AG10803 (cell line): ENCODE data around the gene ITPR3.

Experiments used
- DNase-seq: peaks from one replicate; pipeline ENCODE4 v3.0.0; 2010; ENCODE audit warnings: low read depth
- H3K4me3 ChIP-seq: 2 replicates; pipeline ENCODE4 v1.5.1; 2011; ENCODE audit warnings: mild to moderate bottlenecking, low read length, control low read depth
- TF ChIP-seq, protein P1 (sequence below): conservative IDR thresholded peaks from 2 replicates; pipeline ENCODE4 v1.5.1; 2011; ENCODE audit warnings: mild to moderate bottlenecking, low read length, control low read depth, inconsistent platforms

ITPR3 gene

GRCh38 chr6:33684983-33685382, 63.9 kb downstream of the ITPR3 start:
- H3K4me3 ChIP-seq, result no peak overlapping the region
- no peak for DNase-seq
- TF ChIP-seq, protein P1, sequence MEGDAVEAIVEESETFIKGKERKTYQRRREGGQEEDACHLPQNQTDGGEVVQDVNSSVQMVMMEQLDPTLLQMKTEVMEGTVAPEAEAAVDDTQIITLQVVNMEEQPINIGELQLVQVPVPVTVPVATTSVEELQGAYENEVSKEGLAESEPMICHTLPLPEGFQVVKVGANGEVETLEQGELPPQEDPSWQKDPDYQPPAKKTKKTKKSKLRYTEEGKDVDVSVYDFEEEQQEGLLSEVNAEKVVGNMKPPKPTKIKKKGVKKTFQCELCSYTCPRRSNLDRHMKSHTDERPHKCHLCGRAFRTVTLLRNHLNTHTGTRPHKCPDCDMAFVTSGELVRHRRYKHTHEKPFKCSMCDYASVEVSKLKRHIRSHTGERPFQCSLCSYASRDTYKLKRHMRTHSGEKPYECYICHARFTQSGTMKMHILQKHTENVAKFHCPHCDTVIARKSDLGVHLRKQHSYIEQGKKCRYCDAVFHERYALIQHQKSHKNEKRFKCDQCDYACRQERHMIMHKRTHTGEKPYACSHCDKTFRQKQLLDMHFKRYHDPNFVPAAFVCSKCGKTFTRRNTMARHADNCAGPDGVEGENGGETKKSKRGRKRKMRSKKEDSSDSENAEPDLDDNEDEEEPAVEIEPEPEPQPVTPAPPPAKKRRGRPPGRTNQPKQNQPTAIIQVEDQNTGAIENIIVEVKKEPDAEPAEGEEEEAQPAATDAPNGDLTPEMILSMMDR, result no peak

- TF ChIP-seq, protein P1, result no peak
- H3K4me3 ChIP-seq, result no peak overlapping the region
- DNase-seq, result no peak
Observed at GRCh38 chr6:33685411-33686224, 64.5 kb downstream of the ITPR3 start.

- TF ChIP-seq, protein P1, result no peak
- H3K4me3 ChIP-seq, result no peak overlapping the region
- DNase-seq, result no peak
Observed at GRCh38 chr6:33686225-33686924, 65.3 kb downstream of the ITPR3 start.

GRCh38 chr6:33686981-33687975, 66.2 kb downstream of the ITPR3 start:
- no peak for DNase-seq
- TF ChIP-seq, protein P1, result no peak
- no peak overlapping the region for H3K4me3 ChIP-seq

DNA sequence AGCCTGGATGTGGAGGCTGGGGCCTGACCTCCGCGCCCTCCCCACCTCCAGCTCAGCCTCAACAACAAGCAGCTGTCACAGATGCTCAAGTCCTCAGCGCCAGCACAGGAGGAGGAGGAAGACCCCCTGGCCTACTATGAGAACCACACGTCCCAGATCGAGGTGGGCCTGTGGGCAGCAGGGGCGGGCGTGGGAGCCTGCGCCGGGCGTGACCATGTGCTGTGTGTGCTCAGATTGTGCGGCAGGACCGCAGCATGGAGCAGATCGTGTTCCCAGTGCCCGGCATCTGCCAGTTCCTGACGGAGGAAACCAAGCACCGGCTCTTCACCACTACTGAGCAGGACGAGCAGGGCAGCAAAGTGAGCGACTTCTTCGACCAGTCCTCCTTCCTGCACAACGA, 66.9 kb downstream of the ITPR3 start:
- DNase-seq, result no peak
- H3K4me3 ChIP-seq, result no peak overlapping the region
- TF ChIP-seq, protein P1, result no peak

DNA sequence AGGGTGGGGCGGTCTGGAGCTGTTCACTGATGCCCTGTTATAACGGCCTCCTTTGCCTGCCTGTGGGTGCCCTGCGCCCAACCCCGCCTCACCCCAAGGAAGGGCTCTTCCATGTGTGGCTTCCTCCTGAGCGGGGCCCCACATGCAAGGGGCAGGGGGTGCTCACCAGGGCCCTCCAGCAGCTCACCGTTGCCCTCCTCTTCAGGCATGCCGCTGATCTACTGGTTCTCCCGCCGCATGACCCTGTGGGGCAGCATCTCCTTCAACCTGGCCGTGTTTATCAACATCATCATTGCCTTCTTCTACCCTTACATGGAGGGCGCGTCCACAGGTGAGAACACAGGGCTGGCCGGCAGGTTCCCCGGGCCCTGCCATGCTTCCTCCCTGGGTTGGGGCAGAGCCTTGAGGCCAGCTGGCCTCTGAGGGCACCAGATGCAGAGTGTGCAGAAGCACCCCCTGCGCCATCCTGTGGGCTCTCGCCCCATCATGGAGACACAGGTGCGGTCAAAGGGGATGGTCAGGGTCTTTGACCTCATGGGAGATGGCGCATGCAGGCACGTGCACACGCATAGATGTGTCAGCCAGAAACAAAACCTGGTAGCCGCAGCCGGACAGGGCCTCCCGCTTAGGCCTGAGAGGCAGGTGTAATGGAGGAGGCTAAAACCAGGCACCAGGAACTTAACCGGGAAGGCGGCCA, 67.5 kb downstream of the ITPR3 start:
- DNase-seq, result no peak
- TF ChIP-seq, protein P1, result no peak
- no peak overlapping the region for H3K4me3 ChIP-seq
